PFSK-1 (cell line): ENCODE data around the gene NTM.

ENCODE experiments used
- FOXP2 ChIP-seq: optimal IDR thresholded peaks from 2 replicates; pipeline ENCODE3; 2011; ENCODE audit warnings: borderline replicate concordance, control low read depth, inconsistent platforms; ENCODE audit not compliant: insufficient read depth; ENCODE audit errors: extremely low read length, extremely low read depth
- POLR2AphosphoS5 ChIP-seq: IDR thresholded peaks from 2 replicates; pipeline ENCODE4 v1.6.1; 2012; ENCODE audit warnings: low read depth, mild to moderate bottlenecking, control low read depth, low read length, moderate library complexity
- REST ChIP-seq, 2 experiments: IDR thresholded peaks; 2 replicates each; pipeline versions ENCODE4 v1.6.1 to v1.8.0; 2011 to 2012; ENCODE audit warnings: low read depth in 2 of 2, low read length in 2 of 2, control low read depth in 1 of 2, inconsistent platforms in 1 of 2, mild to moderate bottlenecking in 1 of 2, moderate library complexity in 1 of 2; ENCODE audit not compliant: insufficient read depth in 1 of 2
- SIN3A ChIP-seq: IDR thresholded peaks from 2 replicates; pipeline ENCODE4 v1.6.1; 2012; ENCODE audit warnings: mild to moderate bottlenecking, low read length, moderate library complexity, borderline replicate concordance; ENCODE audit not compliant: insufficient read depth
- TAF1 ChIP-seq: IDR thresholded peaks from 2 replicates; pipeline ENCODE4 v1.6.1; 2012; ENCODE audit warnings: low read length, control low read depth, borderline replicate concordance; ENCODE audit not compliant: insufficient read depth

The NTM gene

GRCh38 chr11:131918663-131919062 lies 548.2 kb downstream of the NTM start:
- TF ChIP-seq POLR2AphosphoS5 = no peak
- TF ChIP-seq FOXP2 = no peak
- no peak for TF ChIP-seq SIN3A
- no peak for TF ChIP-seq TAF1
- TF ChIP-seq REST (IDR thresholded peaks at IDR 0.05; ENCODE audit: insufficient read depth in 1 of 2, low read depth in 2 of 2, low read length in 2 of 2) = no peak

- TF ChIP-seq TAF1 (no peak), FOXP2 (no peak), REST (IDR thresholded peaks at IDR 0.05; ENCODE audit: insufficient read depth in 1 of 2, low read depth in 2 of 2, low read length in 2 of 2) (no peak), SIN3A (no peak), POLR2AphosphoS5 (no peak)
Observed at GRCh38 chr11:131922220-131922619, 551.8 kb downstream of the NTM start.

GRCh38 chr11:131923309-131923708 lies 552.9 kb downstream of the NTM start:
- no peak for TF ChIP-seq SIN3A
- no peak for TF ChIP-seq TAF1
- TF ChIP-seq REST (IDR thresholded peaks at IDR 0.05; ENCODE audit: insufficient read depth in 1 of 2, low read depth in 2 of 2, low read length in 2 of 2) = no peak
- no peak for TF ChIP-seq POLR2AphosphoS5
- no peak for TF ChIP-seq FOXP2

GRCh38 chr11:131924001-131924400 lies 553.6 kb downstream of the NTM start:
- TF ChIP-seq FOXP2 (no peak), POLR2AphosphoS5 (no peak), REST (IDR thresholded peaks at IDR 0.05; ENCODE audit: insufficient read depth in 1 of 2, low read depth in 2 of 2, low read length in 2 of 2) (no peak), SIN3A (no peak), TAF1 (no peak)

- TF ChIP-seq FOXP2 = no peak
- TF ChIP-seq POLR2AphosphoS5 = no peak
- TF ChIP-seq SIN3A = no peak
- no peak for TF ChIP-seq REST (IDR thresholded peaks at IDR 0.05; ENCODE audit: insufficient read depth in 1 of 2, low read depth in 2 of 2, low read length in 2 of 2)
- TF ChIP-seq TAF1 = no peak
Observed at GRCh38 chr11:131924457-131925201, 554.2 kb downstream of the NTM start.
